Neural cell (in vitro differentiated cells): Measurements from ENCODE around the gene MLLT10. TPM values are rescaled to one million over a fixed set of nuclear protein-coding genes. Genes with fewer than 3 reads are reported as not detected.

Experiments used
- H2AFZ ChIP-seq: fragments of 200-600, 300-800 bp; sonication (generic), shearing (Covaris generic); 2 replicates; pipeline ENCODE4 v1.6.0; 2014; ENCODE audit warnings: low read depth, mild to moderate bottlenecking, antibody characterized with exemption, low read length, moderate library complexity
- H3F3A ChIP-seq: fragments of 200-600 bp; shearing (Covaris generic); 2 replicates; pipeline ENCODE4 v1.6.1; 2016; ENCODE audit warnings: mild to moderate bottlenecking, moderate library complexity, mixed read lengths, antibody characterized with exemption, low read length; ENCODE audit not compliant: insufficient read depth, poor library complexity, severe bottlenecking
- H3K27ac ChIP-seq: fragments of 200-600, 300-800 bp; sonication (generic), shearing (Covaris generic); 2 replicates; pipeline ENCODE4 v1.5.1; 2014; ENCODE audit warnings: mild to moderate bottlenecking, low read length, moderate library complexity
- H3K27me3 ChIP-seq: fragments of 300-800, 200-600 bp; sonication (generic), shearing (Covaris generic); 2 replicates; pipeline ENCODE4 v1.6.0; 2014; ENCODE audit warnings: mild to moderate bottlenecking, low read depth, low read length, moderate library complexity; ENCODE audit not compliant: insufficient read depth
- H3K36me3 ChIP-seq: fragments of 300-800, 200-600 bp; sonication (generic), shearing (Covaris generic); 2 replicates; pipeline ENCODE4 v1.5.1; 2014; ENCODE audit warnings: mild to moderate bottlenecking, antibody characterized with exemption, low read length, moderate library complexity; ENCODE audit not compliant: insufficient read depth
- H3K4me2 ChIP-seq: fragments of 300-800, 200-600 bp; sonication (generic), shearing (Covaris generic); 2 replicates; pipeline ENCODE4 v1.6.0; 2014; ENCODE audit warnings: mild to moderate bottlenecking, low read length
- H3K4me3 ChIP-seq: fragments of 300-800, 200-600 bp; sonication (generic), shearing (Covaris generic); 2 replicates; pipeline ENCODE4 v1.5.1; 2014; ENCODE audit warnings: mild to moderate bottlenecking, low read length, moderate library complexity
- H3K79me2 ChIP-seq: fragments of 200-600 bp; shearing (Covaris generic); replicated peaks from 2 replicates; pipeline ENCODE4 v1.6.0; 2014; ENCODE audit warnings: mild to moderate bottlenecking, low read length, moderate library complexity; ENCODE audit not compliant: insufficient read depth
- H3K9ac ChIP-seq: fragments of 300-800, 200-600 bp; sonication (generic), shearing (Covaris generic); 2 replicates; pipeline ENCODE4 v1.6.1; 2016; ENCODE audit warnings: mild to moderate bottlenecking, low read length, mixed read lengths
- H3K9me2 ChIP-seq: fragments of 200-600 bp; shearing (Covaris generic); 2 replicates; pipeline ENCODE4 v1.6.1; 2016; ENCODE audit warnings: mild to moderate bottlenecking, low read length, mixed read lengths; ENCODE audit not compliant: insufficient read depth
- H3K9me3 ChIP-seq: fragments of 200-600, 300-800 bp; sonication (generic), shearing (Covaris generic); 2 replicates; pipeline ENCODE4 v1.6.1; 2016; ENCODE audit warnings: mild to moderate bottlenecking, mixed run types, low read length, moderate library complexity, mixed read lengths
- H4K20me1 ChIP-seq: fragments of 200-600 bp; shearing (Covaris generic); 2 replicates; pipeline ENCODE4 v1.6.1; 2016; ENCODE audit warnings: mild to moderate bottlenecking, mixed run types; ENCODE audit not compliant: insufficient read depth
- EP300 ChIP-seq: fragments of 450-650 bp; conservative IDR thresholded peaks from 2 replicates; pipeline ENCODE4 v1.6.1; 2014; ENCODE audit warnings: antibody characterized with exemption, mild to moderate bottlenecking, moderate library complexity; ENCODE audit not compliant: poor library complexity, severe bottlenecking
- EZH2 ChIP-seq: fragments of 200-600, 300-800 bp; shearing (Covaris generic), sonication (generic); IDR thresholded peaks from 2 replicates; pipeline ENCODE4 v1.6.1; 2014; ENCODE audit warnings: antibody characterized with exemption, low read length, borderline replicate concordance, mild to moderate bottlenecking; ENCODE audit not compliant: insufficient read depth, poor library complexity, severe bottlenecking
- POLR2AphosphoS5 ChIP-seq: IDR thresholded peaks from 2 replicates; pipeline ENCODE4 v1.6.1; 2012
- polyA plus RNA-seq: library from polyadenylated mRNA; depleted of rRNA; stranded (reverse); fragments of >200 nt; gene quantifications from 2 replicates; pipeline ENCODE4 v1.2.3, GENCODE V29; 2014
- TF ChIP-seq, protein P1 (sequence below): fragments of 450-650 bp; IDR thresholded peaks from 2 replicates; pipeline ENCODE4 v1.5.1; 2014; ENCODE audit warnings: antibody characterized with exemption, mild to moderate bottlenecking, moderate library complexity; ENCODE audit not compliant: poor library complexity, severe bottlenecking
- TF ChIP-seq, protein P2 (sequence below): IDR thresholded peaks from 2 replicates; pipeline ENCODE4 v1.6.1; 2012; ENCODE audit warnings: borderline replicate concordance

Gene MLLT10
- polyA plus RNA-seq, 1 donor from 2014 or later, result 31.0 TPM

GRCh38 chr10:21726601-21727225, 192.7 kb downstream of the MLLT10 start:
- Histone ChIP-seq H4K20me1 (no peaks in the 10 kb centered on the region), H2AFZ (no peak overlapping the region), H3K27ac (peak overlapping the region; percentile 77), H3K27me3 (no peaks in the 10 kb centered on the region), H3K9ac (peak overlapping the region; percentile 45), H3K79me2 (no peaks in the 10 kb centered on the region), H3F3A (peaks cover 6% of the 10 kb centered on the region), H3K9me3 (no peaks in the 10 kb centered on the region), H3K4me3 (peak overlapping the region; percentile 35), H3K9me2 (no peaks in the 10 kb centered on the region), H3K4me2 (no peak overlapping the region), H3K36me3 (no peaks in the 10 kb centered on the region)
- peak; percentile 35 for TF ChIP-seq EP300
- TF ChIP-seq, protein P1, sequence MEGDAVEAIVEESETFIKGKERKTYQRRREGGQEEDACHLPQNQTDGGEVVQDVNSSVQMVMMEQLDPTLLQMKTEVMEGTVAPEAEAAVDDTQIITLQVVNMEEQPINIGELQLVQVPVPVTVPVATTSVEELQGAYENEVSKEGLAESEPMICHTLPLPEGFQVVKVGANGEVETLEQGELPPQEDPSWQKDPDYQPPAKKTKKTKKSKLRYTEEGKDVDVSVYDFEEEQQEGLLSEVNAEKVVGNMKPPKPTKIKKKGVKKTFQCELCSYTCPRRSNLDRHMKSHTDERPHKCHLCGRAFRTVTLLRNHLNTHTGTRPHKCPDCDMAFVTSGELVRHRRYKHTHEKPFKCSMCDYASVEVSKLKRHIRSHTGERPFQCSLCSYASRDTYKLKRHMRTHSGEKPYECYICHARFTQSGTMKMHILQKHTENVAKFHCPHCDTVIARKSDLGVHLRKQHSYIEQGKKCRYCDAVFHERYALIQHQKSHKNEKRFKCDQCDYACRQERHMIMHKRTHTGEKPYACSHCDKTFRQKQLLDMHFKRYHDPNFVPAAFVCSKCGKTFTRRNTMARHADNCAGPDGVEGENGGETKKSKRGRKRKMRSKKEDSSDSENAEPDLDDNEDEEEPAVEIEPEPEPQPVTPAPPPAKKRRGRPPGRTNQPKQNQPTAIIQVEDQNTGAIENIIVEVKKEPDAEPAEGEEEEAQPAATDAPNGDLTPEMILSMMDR, result no peak

DNA sequence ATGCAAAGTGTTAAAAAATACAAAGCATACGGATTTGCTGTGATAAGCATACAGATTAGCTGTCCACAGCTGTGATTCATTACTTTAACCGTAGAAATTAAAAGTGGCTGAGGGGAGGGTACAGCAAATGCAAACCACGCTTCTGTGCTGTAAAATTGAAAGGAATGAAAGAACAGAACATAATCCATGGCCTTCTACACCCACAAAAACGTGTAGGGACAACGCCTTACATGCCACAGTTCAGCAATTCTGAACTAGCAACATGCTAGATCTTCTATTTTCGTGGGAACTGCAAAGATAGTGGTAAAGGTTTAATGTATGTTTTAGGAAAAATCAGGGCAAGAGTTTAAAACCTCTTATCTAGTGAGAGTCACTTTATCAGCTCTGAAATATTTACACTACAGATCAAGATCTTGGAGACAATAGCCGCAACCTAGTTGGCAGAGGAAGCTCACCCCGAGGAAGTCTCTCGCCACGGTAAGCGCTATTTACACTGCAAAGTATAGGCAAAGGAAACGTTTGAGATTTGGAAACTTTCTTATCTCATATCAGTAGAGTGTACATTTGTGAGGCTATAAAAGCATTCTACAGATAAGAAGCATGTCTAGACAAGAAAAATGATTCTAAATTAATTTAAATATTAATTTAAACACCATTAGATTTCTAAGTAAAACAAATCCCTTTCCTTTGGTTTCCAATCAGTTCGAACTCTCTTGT, 193.6 kb downstream of the MLLT10 start:
- H3K9me2 ChIP-seq, result no peaks in the 10 kb centered on the region
- H3K4me3 ChIP-seq, result peak overlapping the region; percentile 35
- no peaks in the 10 kb centered on the region for H3K79me2 ChIP-seq
- H2AFZ ChIP-seq, result no peak overlapping the region
- no peak for TF ChIP-seq EP300
- TF ChIP-seq, protein P2, sequence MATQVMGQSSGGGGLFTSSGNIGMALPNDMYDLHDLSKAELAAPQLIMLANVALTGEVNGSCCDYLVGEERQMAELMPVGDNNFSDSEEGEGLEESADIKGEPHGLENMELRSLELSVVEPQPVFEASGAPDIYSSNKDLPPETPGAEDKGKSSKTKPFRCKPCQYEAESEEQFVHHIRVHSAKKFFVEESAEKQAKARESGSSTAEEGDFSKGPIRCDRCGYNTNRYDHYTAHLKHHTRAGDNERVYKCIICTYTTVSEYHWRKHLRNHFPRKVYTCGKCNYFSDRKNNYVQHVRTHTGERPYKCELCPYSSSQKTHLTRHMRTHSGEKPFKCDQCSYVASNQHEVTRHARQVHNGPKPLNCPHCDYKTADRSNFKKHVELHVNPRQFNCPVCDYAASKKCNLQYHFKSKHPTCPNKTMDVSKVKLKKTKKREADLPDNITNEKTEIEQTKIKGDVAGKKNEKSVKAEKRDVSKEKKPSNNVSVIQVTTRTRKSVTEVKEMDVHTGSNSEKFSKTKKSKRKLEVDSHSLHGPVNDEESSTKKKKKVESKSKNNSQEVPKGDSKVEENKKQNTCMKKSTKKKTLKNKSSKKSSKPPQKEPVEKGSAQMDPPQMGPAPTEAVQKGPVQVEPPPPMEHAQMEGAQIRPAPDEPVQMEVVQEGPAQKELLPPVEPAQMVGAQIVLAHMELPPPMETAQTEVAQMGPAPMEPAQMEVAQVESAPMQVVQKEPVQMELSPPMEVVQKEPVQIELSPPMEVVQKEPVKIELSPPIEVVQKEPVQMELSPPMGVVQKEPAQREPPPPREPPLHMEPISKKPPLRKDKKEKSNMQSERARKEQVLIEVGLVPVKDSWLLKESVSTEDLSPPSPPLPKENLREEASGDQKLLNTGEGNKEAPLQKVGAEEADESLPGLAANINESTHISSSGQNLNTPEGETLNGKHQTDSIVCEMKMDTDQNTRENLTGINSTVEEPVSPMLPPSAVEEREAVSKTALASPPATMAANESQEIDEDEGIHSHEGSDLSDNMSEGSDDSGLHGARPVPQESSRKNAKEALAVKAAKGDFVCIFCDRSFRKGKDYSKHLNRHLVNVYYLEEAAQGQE, result no peak
- TF ChIP-seq, protein P1, result no peak
- TF ChIP-seq EZH2, result no peak
- no peak for TF ChIP-seq POLR2AphosphoS5
- H3K36me3 ChIP-seq, result no peaks in the 10 kb centered on the region
- peaks cover 6% of the 10 kb centered on the region for H3F3A ChIP-seq
- no peaks in the 10 kb centered on the region for H3K9me3 ChIP-seq
- H3K27ac ChIP-seq, result peak overlapping the region; percentile 77
- no peak overlapping the region for H3K4me2 ChIP-seq
- H3K9ac ChIP-seq, result peak overlapping the region; percentile 45
- no peaks in the 10 kb centered on the region for H3K27me3 ChIP-seq
- no peaks in the 10 kb centered on the region for H4K20me1 ChIP-seq
